GM08714 (cell line): ENCODE data around the gene MTHFD1L.
"Not testable (repeated sequence)": the region's sequence is repeated elsewhere in the genome, so short reads cannot be mapped to it uniquely, and the experiment has no call there.

ENCODE experiments used
- H3K4me3 ChIP-seq: fragments of 200-500 bp; sonication (Bioruptor generic); 2 replicates; pipeline ENCODE4 v1.5.1; 2014; ENCODE audit warnings: mild to moderate bottlenecking, low read length, inconsistent platforms
- ZNF274 ChIP-seq: IDR thresholded peaks from 2 replicates; pipeline ENCODE4 v1.6.1; 2012; ENCODE audit warnings: mild to moderate bottlenecking, low read depth, low read length

Gene MTHFD1L

GRCh38 chr6:150865406-150866146 is at the start of gene MTHFD1L:
Gene MTHFD1L, plus strand, starts transcription at chr6:150865702. Its CDS starts 121 bp downstream, at chr6:150865823.
- H3K4me3 ChIP-seq, result peak within 1 kb of the TSS; percentile 64
- TF ChIP-seq ZNF274, result no peak

DNA sequence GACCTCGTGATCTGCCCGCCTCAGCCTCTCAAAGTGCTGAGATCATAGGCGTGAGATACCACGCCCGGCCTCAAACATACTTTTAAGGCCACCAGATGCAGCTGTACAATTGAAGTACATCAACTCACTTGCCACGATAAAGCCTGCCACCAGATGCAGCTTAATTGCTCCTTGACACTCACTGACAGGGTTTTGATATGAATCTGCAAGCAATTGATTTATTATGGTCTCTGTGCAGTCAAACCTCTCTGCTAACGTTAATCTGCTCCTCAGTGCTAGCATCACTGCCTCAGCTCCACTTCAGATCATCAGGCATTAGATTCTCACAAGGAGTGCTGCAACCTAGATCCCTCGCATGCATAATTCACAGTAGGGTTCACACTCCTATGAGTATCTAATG is 48.9 kb upstream of the MTHFD1L start:
- not testable (repeated sequence) for H3K4me3 ChIP-seq

DNA sequence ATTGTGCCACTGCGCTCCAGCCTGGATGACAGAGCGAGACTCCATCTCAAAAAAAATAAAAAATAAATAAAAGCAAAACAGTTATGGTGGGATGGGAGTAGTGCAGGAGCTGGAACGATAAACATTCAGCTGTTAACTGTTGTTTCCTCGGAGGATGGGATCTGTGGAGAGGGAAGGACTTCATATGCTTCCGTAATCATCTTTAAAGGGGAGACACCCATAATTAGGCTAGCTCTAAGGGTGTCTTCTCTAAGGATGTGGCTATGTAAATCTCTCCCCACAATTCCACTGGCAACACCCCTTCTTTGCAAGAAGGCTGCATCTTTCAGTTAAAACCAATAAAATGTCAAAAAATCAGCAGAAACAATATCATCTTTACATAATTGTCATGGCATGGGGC is 42.6 kb upstream of the MTHFD1L start:
- H3K4me3 ChIP-seq, result no peak overlapping the region
- TF ChIP-seq ZNF274, result no peak

DNA sequence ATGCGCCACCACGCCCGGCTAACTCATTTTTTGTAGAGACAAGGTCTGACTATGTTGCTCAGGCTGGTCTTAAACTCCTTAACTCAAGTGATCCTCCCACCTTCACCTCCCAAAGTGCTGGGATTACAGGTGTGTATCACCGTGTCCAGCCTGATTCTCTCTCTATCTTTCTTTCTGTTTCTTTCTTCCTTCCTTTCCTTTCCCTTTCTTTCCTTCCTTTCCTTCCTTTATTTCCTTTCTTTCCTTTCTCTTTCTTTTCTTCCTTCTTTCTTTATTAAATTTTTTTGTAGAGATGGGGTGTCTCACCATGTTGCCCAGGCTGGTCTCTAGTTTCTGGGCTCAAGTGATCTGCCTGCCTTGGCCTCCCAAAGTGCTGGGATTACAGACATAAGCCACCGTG is 38.7 kb upstream of the MTHFD1L start:
- no peak for TF ChIP-seq ZNF274
- H3K4me3 ChIP-seq, result no peak overlapping the region

DNA sequence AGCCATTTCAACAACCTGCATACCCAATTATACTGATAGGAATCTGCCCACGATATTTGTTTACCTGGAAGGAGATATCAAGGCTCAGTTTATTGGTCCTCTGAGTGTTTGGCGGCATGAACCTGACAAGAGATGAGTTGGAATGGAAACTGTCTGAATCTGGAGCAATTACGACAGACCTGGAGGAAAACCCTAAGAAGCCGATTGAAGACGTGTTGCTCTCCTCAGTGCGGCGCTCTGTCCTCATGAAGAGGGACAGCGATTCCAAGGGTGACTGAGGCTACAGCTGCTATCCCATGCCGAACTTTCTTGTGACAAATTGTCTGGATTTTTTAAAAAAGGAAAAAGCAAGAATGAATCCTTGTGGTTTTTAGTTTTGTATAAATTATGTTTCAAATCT is 37.4 kb upstream of the MTHFD1L start:
- not testable (repeated sequence) for H3K4me3 ChIP-seq

DNA sequence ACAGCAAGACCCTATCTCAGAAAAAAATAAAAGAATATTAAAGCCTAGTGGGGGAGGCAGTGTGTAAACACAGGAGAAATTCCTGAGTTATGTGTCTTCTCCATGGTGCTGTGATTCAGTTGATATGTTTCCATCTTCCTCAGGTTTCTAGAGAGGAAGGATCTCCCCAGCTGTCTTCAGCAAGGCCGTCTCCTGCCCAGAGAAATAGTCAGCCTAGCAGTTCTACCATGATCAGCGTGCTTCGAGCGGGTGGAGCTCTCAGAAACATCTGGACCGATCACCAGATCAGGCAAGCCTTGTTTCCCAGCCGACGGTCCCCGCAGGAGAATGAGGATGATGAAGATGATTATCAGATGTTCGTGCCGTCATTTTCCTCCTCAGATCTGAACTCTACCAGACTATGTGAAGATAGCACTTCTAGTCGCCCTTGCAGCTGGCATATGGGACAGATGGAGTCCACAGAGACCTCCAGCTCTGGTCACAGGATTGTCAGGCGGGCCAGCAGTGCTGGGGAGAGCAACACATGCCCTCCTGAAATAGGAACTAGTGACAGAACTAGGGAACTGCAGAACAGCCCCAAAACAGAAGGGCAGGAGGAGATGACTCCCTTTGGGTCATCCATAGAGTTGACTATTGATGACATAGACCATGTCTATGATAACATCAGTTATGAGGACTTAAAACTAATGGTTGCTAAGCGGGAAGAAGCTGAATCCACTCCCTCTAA is 34.9 kb upstream of the MTHFD1L start:
- TF ChIP-seq ZNF274, result no peak

DNA sequence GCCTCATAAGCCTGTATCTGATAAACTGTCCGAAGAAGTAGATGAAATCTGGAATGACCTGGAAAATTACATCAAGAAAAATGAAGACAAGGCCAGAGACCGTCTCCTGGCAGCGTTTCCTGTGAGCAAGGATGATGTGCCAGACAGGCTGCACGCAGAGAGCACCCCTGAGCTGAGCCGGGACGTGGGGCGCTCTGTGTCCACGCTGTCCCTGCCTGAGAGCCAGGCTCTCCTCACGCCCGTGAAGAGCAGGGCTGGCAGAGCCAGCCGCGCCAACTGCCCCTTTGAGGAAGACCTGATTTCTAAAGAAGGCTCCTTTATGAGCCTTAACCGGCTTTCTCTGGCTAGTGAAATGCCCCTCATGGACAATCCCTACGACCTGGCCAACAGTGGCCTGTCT is 33.9 kb upstream of the MTHFD1L start:
- no peak for TF ChIP-seq ZNF274

More for the DNA sequence above, 34.9 kb upstream of the MTHFD1L start:
- no peak overlapping the region for H3K4me3 ChIP-seq

DNA sequence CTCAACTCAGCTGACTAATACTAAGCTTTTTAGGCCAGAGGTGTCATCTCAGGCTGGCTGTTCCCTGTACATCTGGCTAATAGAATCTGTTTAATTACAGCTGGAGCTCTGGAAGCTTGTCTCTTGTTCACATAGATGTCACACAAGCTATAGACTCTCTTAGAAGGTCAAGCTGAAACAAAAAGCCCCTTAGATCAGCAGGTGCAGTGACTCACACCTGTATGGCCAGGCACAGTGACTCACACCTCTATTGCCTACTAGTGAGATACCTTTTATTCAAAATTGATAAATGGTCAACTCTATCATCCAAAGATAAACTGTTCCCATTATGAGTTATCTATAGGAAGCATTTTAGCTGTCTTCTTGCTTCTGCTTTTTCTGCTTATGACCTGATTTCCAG is 29.9 kb upstream of the MTHFD1L start:
- no peak overlapping the region for H3K4me3 ChIP-seq
- TF ChIP-seq ZNF274, result no peak

More for the DNA sequence above, 33.9 kb upstream of the MTHFD1L start:
- H3K4me3 ChIP-seq, result no peak overlapping the region

DNA sequence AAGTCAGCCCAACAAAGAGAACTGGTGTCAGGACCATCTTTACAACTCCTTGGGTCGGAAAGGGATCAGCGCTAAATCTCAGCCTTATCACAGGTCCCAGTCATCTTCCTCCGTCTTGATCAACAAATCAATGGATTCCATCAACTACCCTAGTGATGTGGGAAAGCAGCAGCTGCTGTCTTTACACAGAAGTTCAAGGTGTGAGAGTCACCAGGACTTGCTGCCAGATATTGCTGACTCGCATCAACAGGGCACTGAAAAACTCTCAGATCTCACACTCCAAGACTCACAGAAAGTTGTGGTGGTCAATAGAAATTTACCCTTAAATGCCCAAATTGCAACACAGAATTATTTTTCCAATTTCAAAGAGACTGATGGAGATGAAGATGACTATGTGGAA is 25.3 kb upstream of the MTHFD1L start:
- no peak for TF ChIP-seq ZNF274

DNA sequence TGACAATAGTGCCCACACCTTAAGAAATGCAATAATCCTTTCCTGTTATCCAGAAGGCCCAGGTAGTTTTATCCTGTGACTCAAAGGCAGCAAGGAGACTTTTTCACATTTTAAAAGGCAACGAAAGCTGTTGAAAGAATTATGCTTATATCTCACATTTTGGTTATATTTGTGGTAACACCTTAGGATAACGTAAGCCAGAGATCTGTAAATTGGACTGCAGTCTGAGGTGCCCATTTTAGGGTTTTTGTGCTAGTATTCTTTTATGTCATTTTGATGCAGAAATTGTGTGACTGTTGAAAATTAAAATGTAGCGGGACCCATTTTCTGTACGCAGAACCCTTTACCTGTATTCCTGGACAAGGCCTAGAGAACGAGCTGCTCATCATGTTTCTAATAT is 24.3 kb upstream of the MTHFD1L start:
- no peak overlapping the region for H3K4me3 ChIP-seq
- TF ChIP-seq ZNF274, result no peak

More for the DNA sequence above, 25.3 kb upstream of the MTHFD1L start:
- no peak overlapping the region for H3K4me3 ChIP-seq

- H3K4me3 ChIP-seq, result no peak overlapping the region
- TF ChIP-seq ZNF274, result no peak
Measured at GRCh38 chr6:150841697-150842096, 23.8 kb upstream of the MTHFD1L start.

DNA sequence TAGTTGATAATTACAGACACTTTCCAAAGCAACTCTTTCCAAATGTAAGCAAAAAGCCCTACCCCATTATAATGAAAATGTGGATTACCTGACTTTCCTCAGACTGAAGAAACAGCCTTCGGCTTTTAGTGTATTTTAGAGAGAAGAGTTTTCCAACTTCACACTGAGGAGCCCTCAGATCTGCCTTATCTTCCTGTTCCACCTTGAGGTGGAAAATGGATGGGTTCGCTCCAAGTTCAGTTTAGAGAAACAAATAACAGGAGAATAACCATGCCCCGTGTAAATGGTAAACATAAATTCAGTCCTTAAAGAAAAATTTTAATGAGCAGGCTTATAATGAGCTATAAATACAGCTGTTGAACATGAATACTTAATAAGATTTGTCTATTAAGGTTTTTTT is 21.1 kb upstream of the MTHFD1L start:
- no peak overlapping the region for H3K4me3 ChIP-seq
- TF ChIP-seq ZNF274, result no peak

DNA sequence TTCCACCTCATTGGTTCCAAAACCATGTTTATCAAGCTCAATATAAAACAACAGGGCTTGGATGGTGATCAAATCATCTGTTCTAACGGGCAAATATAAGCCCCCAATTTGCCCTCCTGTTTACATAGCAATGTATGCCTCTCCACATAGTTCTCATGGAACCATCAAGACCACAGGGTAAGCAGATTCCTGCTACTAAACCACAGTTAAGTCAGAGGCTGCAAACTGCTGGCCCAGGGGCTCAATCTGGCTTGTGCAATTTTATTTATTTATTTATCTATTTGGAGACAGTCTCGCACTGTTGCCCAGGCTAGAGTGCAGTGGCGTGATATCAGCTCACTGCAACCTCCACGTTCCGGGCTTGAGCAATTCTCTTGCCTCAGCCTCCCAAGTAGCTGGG is 18.9 kb upstream of the MTHFD1L start:
- no peak overlapping the region for H3K4me3 ChIP-seq
- TF ChIP-seq ZNF274, result no peak

DNA sequence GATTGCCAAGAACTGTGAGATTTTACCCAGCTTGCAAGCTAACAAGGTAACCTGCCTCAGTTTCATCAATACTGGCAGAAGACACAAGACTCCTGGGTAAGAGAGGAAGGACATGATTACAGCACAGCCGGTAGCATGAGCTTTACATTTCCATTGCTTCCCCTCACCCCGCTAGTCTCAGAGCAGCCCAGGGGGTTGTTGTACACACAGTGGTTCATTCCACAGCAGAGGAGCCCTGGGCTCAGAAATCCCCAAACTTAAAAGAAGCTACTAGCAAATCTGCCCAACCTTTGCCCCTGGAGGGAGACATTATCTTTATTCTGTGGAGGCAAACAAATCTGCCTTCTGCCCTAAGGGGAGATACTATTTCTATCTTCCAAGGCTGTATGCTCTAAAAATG is 17.1 kb upstream of the MTHFD1L start:
- no peak for TF ChIP-seq ZNF274
- H3K4me3 ChIP-seq, result no peak overlapping the region

DNA sequence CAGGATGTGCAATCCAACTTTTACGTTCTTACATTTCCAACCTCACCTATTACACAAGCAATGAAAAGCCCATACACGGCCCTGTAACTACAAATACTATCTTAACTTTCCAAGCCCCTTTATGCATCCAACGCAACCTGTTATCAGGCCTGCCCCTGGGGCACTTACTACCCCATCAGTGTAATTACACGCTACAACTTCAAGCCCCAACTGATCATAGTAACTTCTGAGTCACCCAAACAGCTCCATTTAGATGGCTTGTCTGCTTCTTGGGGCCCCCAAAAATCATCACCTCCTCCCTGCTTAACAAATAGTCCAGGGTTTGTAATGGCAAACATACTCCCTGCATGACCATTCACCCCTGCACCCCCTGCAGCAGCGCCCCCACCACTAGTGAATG is 11.1 kb upstream of the MTHFD1L start:
- not testable (repeated sequence) for H3K4me3 ChIP-seq

DNA sequence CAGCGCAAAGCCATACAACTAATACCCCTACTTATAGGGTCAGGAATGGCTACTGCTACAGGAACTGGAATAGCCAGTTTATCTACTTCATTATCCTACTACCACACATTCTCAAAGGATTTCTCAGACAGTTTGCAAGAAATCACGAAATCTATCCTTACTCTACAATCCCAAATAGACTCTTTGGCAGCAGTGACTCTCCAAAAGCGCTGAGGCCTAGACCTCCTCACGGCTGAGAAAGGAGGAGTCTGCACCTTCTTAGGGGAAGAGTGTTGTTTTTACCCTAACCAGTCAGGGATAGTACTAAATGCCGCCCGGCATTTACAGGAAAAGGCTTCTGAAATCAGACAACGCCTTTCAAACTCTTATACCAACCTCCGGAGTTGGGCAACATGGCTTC is 10.3 kb upstream of the MTHFD1L start:
- H3K4me3 ChIP-seq, result not testable (repeated sequence)
